HepG2 (cell line): ENCODE data around the gene TGFBRAP1. TPM values are rescaled to one million over a fixed set of nuclear protein-coding genes. Genes with fewer than 3 reads are reported as not detected.

Experiments
- ATAC-seq: fragments of 200-7000 bp; cut with Tn5 transposase; 3 replicates; pipeline ENCODE4 v1.9.1; 2020; ENCODE audit warnings: mild to moderate bottlenecking, moderate library complexity
- BruUV-seq: library from RNA; stranded (reverse); fragments of 400-500 nt; replicated peaks from 2 replicates; lab custom pipeline; 2021; lab: Mats Ljungman, UMichigan
- CTCF ChIA-PET: fragments of 300-600 bp; formaldehyde crosslinking; extraction: SDS; loops from one replicate; lab custom pipeline; 2021; ENCODE audit warnings: low total read pairs, inconsistent platforms, low intra/inter-chr PET ratio; lab: Yijun Ruan, JAX
- POLR2A ChIA-PET: fragments of 350-600 bp; sonication (Branson Sonifier 250); formaldehyde crosslinking; loops from one replicate; lab custom pipeline; 2020; ENCODE audit warnings: antibody characterized with exemption, inconsistent platforms; lab: Yijun Ruan, JAX
- DNase-seq: peaks from one replicate; pipeline ENCODE4 v3.0.0-alpha.2; 2015; ENCODE audit warnings: low spot score
- FAIRE-seq: peaks from 3 replicates; lab custom pipeline; 2011; peaks lifted over from hg19 to GRCh38; lab: Jason Lieb, UNC
- H2AFZ ChIP-seq: one replicate; pipeline ENCODE4 v1.6.1; 2011; ENCODE audit warnings: low read length, inconsistent platforms
- H3K27ac ChIP-seq: fragments of 300-600 bp; 3 replicates; pipeline ENCODE4 v1.8.0; 2011; ENCODE audit warnings: mixed run types, mild to moderate bottlenecking, mixed read lengths, low read length, inconsistent platforms; ENCODE audit not compliant: insufficient read depth; ENCODE audit errors: extremely low read length
- H3K27me3 ChIP-seq, 2 experiments: fragments of 200-600 bp in 1 of 2; 2 replicates in 1 of 2; 3 replicates in 1 of 2; pipeline versions ENCODE4 v1.6.0 to v1.8.0; 2011; ENCODE audit warnings: low read length in 2 of 2, mild to moderate bottlenecking in 2 of 2, moderate library complexity in 2 of 2, inconsistent platforms in 1 of 2; ENCODE audit not compliant: insufficient read depth in 2 of 2, control insufficient read depth in 1 of 2
- H3K36me3 ChIP-seq, 2 experiments: fragments of 200-600 bp in 1 of 2; replicated peaks in 1 of 2; 2 replicates in 1 of 2; 3 replicates in 1 of 2; pipeline versions ENCODE4 v1.5.1 to v1.8.0; 2011; ENCODE audit warnings: low read length in 2 of 2, inconsistent platforms in 1 of 2; ENCODE audit not compliant: insufficient read depth in 2 of 2, control insufficient read depth in 1 of 2
- H3K4me1 ChIP-seq: 2 replicates; pipeline ENCODE4 v1.5.1; 2012; ENCODE audit warnings: low read length, inconsistent platforms; ENCODE audit not compliant: insufficient read depth
- H3K4me2 ChIP-seq: 2 replicates; pipeline ENCODE4 v1.6.0; 2011; ENCODE audit warnings: low read depth, low read length, inconsistent platforms
- H3K4me3 ChIP-seq, 3 experiments: fragments of 200-600 bp in 1 of 3; sonication (generic), shearing (Covaris generic) in 1 of 3; replicated peaks in 1 of 3; 2 replicates each; pipeline ENCODE4 v1.5.1; 2011 to 2016; ENCODE audit warnings: low read length in 3 of 3, inconsistent platforms in 2 of 3, low read depth in 2 of 3, mild to moderate bottlenecking in 2 of 3, control low read depth in 1 of 3, mixed read lengths in 1 of 3; ENCODE audit not compliant: insufficient read depth in 1 of 3
- H3K79me2 ChIP-seq: one replicate; pipeline ENCODE4 v1.6.1; 2011; ENCODE audit warnings: low read length, inconsistent platforms; ENCODE audit not compliant: insufficient read depth
- H3K9ac ChIP-seq: 2 replicates; pipeline ENCODE4 v1.6.0; 2011; ENCODE audit warnings: mild to moderate bottlenecking, low read depth, low read length, inconsistent platforms; ENCODE audit not compliant: insufficient read depth
- H3K9me3 ChIP-seq: 2 replicates; pipeline ENCODE4 v1.5.1; 2012; ENCODE audit warnings: mild to moderate bottlenecking, low read length
- H4K20me1 ChIP-seq: 2 replicates; pipeline ENCODE4 v1.6.0; 2011; ENCODE audit warnings: inconsistent platforms, mild to moderate bottlenecking, low read length, moderate library complexity; ENCODE audit not compliant: insufficient read depth
- FOSL2 ChIP-seq: sonication (generic); formaldehyde crosslinking; IDR thresholded peaks from 2 replicates; pipeline ENCODE4 v1.4.0; 2020; ENCODE audit warnings: missing genetic modification reagents
- KDM6A ChIP-seq: IDR thresholded peaks from 2 replicates; pipeline ENCODE4 v1.6.1; 2016; ENCODE audit warnings: low read depth
- MATR3 ChIP-seq: sonication (generic); formaldehyde crosslinking; IDR thresholded peaks from 2 replicates; pipeline ENCODE4 v1.4.0; 2020; ENCODE audit warnings: missing genetic modification reagents
- PATZ1 ChIP-seq: sonication (generic); formaldehyde crosslinking; IDR thresholded peaks from 2 replicates; pipeline ENCODE4 v1.4.0; 2020; ENCODE audit warnings: missing genetic modification reagents
- PHF21A ChIP-seq: sonication (generic); formaldehyde crosslinking; IDR thresholded peaks from 2 replicates; pipeline ENCODE4 v1.5.0; 2020; ENCODE audit warnings: mild to moderate bottlenecking, missing genetic modification reagents
- RERE ChIP-seq: IDR thresholded peaks from 2 replicates; pipeline ENCODE4 v1.6.1; 2016; ENCODE audit warnings: low read depth, missing genetic modification reagents, missing compliant biosample characterization
- ZNF225 ChIP-seq: sonication (generic); formaldehyde crosslinking; IDR thresholded peaks from 2 replicates; pipeline ENCODE4 v1.4.0; 2020; ENCODE audit warnings: mild to moderate bottlenecking, missing genetic modification reagents
- WGBS: methylation state at CpG from one replicate; pipeline ENCODE4 v1.1.6; 2017; ENCODE audit warnings: low lambda C conversion rate; 5-methylcytosine and 5-hydroxymethylcytosine counted together
- in situ Hi-C: cut with HindIII; loops from 2 replicates; pipeline ENCODE4 v1.10.0; 2017; ENCODE audit warnings: low pct_unique_long_range_greater_than_20kb; ENCODE audit not compliant: extremely low pct_ligation_motif_present
- intact Hi-C: fragments of 100-400 bp; cut with micrococcal nuclease; formaldehyde crosslinking; loops from one replicate; pipeline ENCODE4 v1.10.0; 2022; ENCODE audit not compliant: unreplicated experiment
- polyA plus RNA-seq, 8 experiments: library from polyadenylated mRNA; depleted of rRNA in 3 of 8; stranded (reverse) in 7 of 8; unstranded in 1 of 8; fragments of >200 nt; fragmentation: Illumina TruSeq in 4 of 8; extraction: Trizol in 4 of 8; gene quantifications; 2 replicates each; pipeline versions ENCODE4 v1.2.1 to v1.2.3, GENCODE V29; 2011 to 2016; ENCODE audit warnings: low read depth in 4 of 8, missing spikeins in 1 of 8, mixed read lengths in 1 of 8; ENCODE audit not compliant: insufficient read depth in 1 of 8
- total RNA-seq, 5 experiments: library from RNA; depleted of rRNA; stranded (reverse); fragments of >200 nt; fragmentation: Illumina TruSeq; extraction: Trizol; gene quantifications; 2 replicates each; pipeline ENCODE4 v1.2.3, GENCODE V29; 2016; ENCODE audit warnings: low read depth in 1 of 5
- TF ChIP-seq, protein P1 (sequence below): sonication (generic); formaldehyde crosslinking; IDR thresholded peaks from 2 replicates; pipeline ENCODE4 v1.5.1; 2020; ENCODE audit warnings: mild to moderate bottlenecking, missing genetic modification reagents, borderline replicate concordance

Gene TGFBRAP1
- total and polyA plus RNA-seq, 2 of the 13 experiments (the other 11 are each of a cell fraction or from before 2014, with no cell fraction given): 12.7 to 22.9 TPM

DNA sequence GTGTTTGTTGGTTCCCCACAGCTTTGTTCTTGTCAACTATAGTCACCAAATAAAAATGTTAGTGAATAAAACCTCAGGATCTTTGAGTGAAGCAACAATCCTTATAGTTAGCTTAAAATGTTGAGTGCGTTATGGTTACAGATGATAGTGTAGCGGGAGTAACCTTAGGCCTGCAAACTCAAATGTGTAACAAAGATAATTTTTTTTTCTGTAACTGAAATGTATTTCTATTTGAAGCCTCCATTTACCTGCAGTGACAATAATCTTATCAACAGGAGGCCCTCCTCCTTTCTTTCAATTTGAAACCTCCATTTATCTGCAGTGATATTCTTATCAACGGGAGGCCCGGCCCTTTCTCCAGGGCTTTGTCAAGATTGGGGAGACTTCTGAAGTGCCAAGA, 4.7 kb upstream of the TGFBRAP1 start (continued):
- TF ChIP-seq RERE (no peak), MATR3 (CRISPR knock-in tag) (no peak), FOSL2 (CRISPR knock-in tag) (no peak)

- Histone ChIP-seq H3K4me2 (peak overlapping the region; percentile 80), H3K4me3 (peak overlapping the region; percentile 60 to 93 (median 87); a peak in 5 of 6 replicates), H3K4me1 (peaks cover 39% of the 10 kb centered on the region), H3K79me2 (peaks cover 45% of the 10 kb centered on the region), H3K9me3 (no peaks in the 10 kb centered on the region), H3K27me3 (no peaks in the 10 kb centered on the region; a peak in 1 of 5 replicates), H4K20me1 (no peaks in the 10 kb centered on the region), H2AFZ (peak overlapping the region; percentile 45), H3K27ac (peak overlapping the region; percentile 94), H3K36me3 (peaks cover 3 to 5% of the 10 kb centered on the region in 2 experiments; a peak in 2 of 5 replicates), H3K9ac (peak overlapping the region; percentile 97)
- no TSS peak for BruUV-seq
- intact Hi-C loops: no loop called here
- ATAC-seq: peak; percentile 11; the same call in 1 of the 3 replicates
- no peak for FAIRE-seq
- DNase-seq: no peak
- POLR2A ChIA-PET: interaction anchor here (2.8 to 3.3 kb wide), 2 partner anchors 9 to 11 kb away, joined by 18 to 43 read pairs; partner anchors contain the start of gene C2orf49
- CTCF ChIA-PET: no interaction called here
- in situ Hi-C loops: loop anchor here (25.0 kb wide), 1 partner anchor 856 kb away; the partner anchor contains the start of gene UXS1
- 74% methylated on average over 4 of the region's 4 CpGs for WGBS
- TF ChIP-seq, protein P1, sequence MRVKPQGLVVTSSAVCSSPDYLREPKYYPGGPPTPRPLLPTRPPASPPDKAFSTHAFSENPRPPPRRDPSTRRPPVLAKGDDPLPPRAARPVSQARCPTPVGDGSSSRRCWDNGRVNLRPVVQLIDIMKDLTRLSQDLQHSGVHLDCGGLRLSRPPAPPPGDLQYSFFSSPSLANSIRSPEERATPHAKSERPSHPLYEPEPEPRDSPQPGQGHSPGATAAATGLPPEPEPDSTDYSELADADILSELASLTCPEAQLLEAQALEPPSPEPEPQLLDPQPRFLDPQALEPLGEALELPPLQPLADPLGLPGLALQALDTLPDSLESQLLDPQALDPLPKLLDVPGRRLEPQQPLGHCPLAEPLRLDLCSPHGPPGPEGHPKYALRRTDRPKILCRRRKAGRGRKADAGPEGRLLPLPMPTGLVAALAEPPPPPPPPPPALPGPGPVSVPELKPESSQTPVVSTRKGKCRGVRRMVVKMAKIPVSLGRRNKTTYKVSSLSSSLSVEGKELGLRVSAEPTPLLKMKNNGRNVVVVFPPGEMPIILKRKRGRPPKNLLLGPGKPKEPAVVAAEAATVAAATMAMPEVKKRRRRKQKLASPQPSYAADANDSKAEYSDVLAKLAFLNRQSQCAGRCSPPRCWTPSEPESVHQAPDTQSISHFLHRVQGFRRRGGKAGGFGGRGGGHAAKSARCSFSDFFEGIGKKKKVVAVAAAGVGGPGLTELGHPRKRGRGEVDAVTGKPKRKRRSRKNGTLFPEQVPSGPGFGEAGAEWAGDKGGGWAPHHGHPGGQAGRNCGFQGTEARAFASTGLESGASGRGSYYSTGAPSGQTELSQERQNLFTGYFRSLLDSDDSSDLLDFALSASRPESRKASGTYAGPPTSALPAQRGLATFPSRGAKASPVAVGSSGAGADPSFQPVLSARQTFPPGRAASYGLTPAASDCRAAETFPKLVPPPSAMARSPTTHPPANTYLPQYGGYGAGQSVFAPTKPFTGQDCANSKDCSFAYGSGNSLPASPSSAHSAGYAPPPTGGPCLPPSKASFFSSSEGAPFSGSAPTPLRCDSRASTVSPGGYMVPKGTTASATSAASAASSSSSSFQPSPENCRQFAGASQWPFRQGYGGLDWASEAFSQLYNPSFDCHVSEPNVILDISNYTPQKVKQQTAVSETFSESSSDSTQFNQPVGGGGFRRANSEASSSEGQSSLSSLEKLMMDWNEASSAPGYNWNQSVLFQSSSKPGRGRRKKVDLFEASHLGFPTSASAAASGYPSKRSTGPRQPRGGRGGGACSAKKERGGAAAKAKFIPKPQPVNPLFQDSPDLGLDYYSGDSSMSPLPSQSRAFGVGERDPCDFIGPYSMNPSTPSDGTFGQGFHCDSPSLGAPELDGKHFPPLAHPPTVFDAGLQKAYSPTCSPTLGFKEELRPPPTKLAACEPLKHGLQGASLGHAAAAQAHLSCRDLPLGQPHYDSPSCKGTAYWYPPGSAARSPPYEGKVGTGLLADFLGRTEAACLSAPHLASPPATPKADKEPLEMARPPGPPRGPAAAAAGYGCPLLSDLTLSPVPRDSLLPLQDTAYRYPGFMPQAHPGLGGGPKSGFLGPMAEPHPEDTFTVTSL: no peak
- no peak for TF ChIP-seq PHF21A (CRISPR knock-in tag)
- TF ChIP-seq ZNF225 (CRISPR knock-in tag): no peak
- no peak for TF ChIP-seq PATZ1 (CRISPR knock-in tag)
- no peak for TF ChIP-seq KDM6A (CRISPR knock-in tag)
Measured at GRCh38 chr2:105330681-105331375, 1.3 kb upstream of the TGFBRAP1 start.
